Mammary epithelial cell (primary cell): ENCODE results near the gene LIN28A.

Source experiments
- EZH2 ChIP-seq: IDR thresholded peaks from 2 replicates; pipeline ENCODE4 v1.6.1; 2012; ENCODE audit warnings: low read length, inconsistent platforms, borderline replicate concordance
- TF ChIP-seq, protein P1 (sequence below), 2 donors: IDR thresholded peaks in 1 of 2; conservative IDR thresholded peaks in 1 of 2; 2 replicates each; pipeline ENCODE4 v1.5.1; 2011 to 2012; ENCODE audit warnings: inconsistent platforms in 2 of 2, low read length in 2 of 2, mild to moderate bottlenecking in 2 of 2, control low read depth in 1 of 2, low read depth in 1 of 2; ENCODE audit not compliant: insufficient read depth in 1 of 2; ENCODE audit errors: extremely low read depth in 1 of 2

DNA sequence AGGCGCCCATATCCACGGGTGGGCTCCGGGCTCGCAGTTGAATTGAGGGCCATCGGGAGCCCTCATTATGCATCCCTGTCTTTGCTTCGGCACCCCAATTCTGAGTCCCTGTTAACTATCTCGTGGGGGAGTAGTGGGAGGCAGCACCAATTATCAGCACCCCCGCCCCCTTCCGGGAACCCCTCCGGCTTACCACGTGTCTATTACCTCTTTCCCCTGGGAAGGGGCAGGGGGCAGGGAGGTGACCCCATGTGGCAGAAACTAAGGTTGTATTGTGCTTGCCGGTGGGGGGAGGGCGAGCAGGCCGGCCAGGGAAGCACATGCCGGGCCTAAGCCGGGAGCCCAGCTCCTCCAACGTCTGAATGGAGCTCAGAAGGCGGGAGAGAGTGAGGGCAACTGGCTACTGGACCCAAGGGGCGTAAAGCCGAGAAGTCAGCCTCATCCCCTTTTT, 1.0 kb downstream of the LIN28A start:
- TF ChIP-seq, protein P1, sequence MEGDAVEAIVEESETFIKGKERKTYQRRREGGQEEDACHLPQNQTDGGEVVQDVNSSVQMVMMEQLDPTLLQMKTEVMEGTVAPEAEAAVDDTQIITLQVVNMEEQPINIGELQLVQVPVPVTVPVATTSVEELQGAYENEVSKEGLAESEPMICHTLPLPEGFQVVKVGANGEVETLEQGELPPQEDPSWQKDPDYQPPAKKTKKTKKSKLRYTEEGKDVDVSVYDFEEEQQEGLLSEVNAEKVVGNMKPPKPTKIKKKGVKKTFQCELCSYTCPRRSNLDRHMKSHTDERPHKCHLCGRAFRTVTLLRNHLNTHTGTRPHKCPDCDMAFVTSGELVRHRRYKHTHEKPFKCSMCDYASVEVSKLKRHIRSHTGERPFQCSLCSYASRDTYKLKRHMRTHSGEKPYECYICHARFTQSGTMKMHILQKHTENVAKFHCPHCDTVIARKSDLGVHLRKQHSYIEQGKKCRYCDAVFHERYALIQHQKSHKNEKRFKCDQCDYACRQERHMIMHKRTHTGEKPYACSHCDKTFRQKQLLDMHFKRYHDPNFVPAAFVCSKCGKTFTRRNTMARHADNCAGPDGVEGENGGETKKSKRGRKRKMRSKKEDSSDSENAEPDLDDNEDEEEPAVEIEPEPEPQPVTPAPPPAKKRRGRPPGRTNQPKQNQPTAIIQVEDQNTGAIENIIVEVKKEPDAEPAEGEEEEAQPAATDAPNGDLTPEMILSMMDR (conservative IDR thresholded peaks at IDR 0.05 in 1 of 2, IDR thresholded peaks at IDR 0.05 in 1 of 2; ENCODE audit: extremely low read depth in 1 of 2, insufficient read depth in 1 of 2, low read depth in 1 of 2, low read length in 2 of 2) = no peak
- peak; percentile 79 for TF ChIP-seq EZH2
